ENCODE measurements around the gene TRMT44. TPM values are rescaled to one million over a fixed set of nuclear protein-coding genes. Genes with fewer than 3 reads are reported as not detected.

Gene TRMT44
- total and polyA plus RNA-seq, 2 of the 13 experiments (the other 11 are each of a cell fraction or from before 2014, with no cell fraction given): 5.8 to 8.6 TPM

DNA sequence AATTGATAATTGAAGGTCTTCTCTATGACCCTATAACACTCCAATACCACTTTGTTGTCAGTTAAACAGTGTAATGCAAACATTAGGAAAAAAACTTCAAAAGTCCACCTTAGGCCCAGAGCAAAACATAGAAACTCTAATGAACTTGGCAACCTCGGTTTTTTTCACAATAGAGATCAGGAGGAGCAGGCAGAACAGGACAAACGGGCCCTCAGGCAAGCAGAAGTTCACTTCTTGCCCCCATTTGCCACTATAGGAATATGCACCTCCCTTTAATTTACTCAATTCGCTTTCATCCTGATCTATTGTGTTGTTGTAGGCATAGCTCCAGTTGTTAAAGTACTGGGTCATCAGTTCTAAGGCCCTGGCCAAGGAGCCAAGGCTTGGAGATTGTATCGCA is 18.2 kb upstream of the TRMT44 start:
- no peak; the same call in 2 of the 3 replicates for ATAC-seq
- BruUV-seq (replicated peaks): no TSS peak

DNA sequence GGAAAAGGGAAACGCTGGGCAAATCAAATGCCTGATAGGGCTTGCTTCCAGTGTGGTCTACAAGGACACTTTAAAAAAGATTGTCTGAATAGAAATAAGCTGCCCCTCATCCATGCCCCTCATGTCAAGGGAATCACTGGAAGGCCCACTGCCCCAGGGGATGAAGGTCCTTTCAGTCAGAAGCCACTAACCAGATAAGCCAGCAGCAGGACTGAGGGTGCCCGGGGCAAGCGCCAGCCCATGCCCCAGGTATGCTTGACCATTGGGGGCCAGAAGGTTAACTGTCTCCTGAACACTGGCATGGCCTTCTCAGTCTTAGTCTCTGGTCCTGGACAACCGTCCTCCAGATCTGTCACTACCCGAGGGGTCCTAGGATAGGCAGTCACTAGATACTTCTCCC is 17.8 kb upstream of the TRMT44 start:
- ChIA-PET CTCF (ENCODE audit: low intra/inter-chr PET ratio, low total read pairs) (no interaction called here), POLR2A (interaction anchor here (0.8 kb wide), 1 partner anchor 12 kb away, joined by 3 read pairs; no protein-coding TSS in a partner anchor)
- Histone ChIP-seq H3K27ac (ENCODE audit: extremely low read length, insufficient read depth, low read length) (no peak overlapping the region), H3K9ac (ENCODE audit: insufficient read depth, low read depth, low read length) (no peak overlapping the region), H3K36me3 (replicated peaks in 1 of 2; ENCODE audit: control insufficient read depth in 1 of 2, insufficient read depth in 2 of 2, low read length in 2 of 2) (no peaks in the 10 kb centered on the region), H3K4me3 (replicated peaks in 1 of 3; ENCODE audit: insufficient read depth in 1 of 3, low read depth in 2 of 3, low read length in 3 of 3) (no peak overlapping the region), H2AFZ (ENCODE audit: low read length) (no peak overlapping the region), H3K27me3 (ENCODE audit: control insufficient read depth in 1 of 2, insufficient read depth in 2 of 2, low read length in 2 of 2) (no peaks in the 10 kb centered on the region), H3K4me2 (ENCODE audit: low read depth, low read length) (no peak overlapping the region), H4K20me1 (ENCODE audit: insufficient read depth, low read length) (no peaks in the 10 kb centered on the region), H3K79me2 (ENCODE audit: insufficient read depth, low read length) (no peaks in the 10 kb centered on the region), H3K9me3 (ENCODE audit: low read length) (no peaks in the 10 kb centered on the region), H3K4me1 (ENCODE audit: insufficient read depth, low read length) (peaks cover 19% of the 10 kb centered on the region; the same call in 1 of the 2 replicates)
- WGBS (ENCODE audit: low lambda C conversion rate): 86% methylated on average over 5 of the region's 5 CpGs
- DNase-seq (ENCODE audit: low spot score) (no peak), FAIRE-seq (no peak), ATAC-seq (no peak)
- no TSS peak for BruUV-seq (replicated peaks)
- TF ChIP-seq ZNF703 (CRISPR knock-in tag; IDR thresholded peaks at IDR 0.05; ENCODE audit: borderline replicate concordance) (no peak), ATM (IDR thresholded peaks at IDR 0.05; ENCODE audit: borderline replicate concordance) (no peak)
- intact Hi-C loops (cut with micrococcal nuclease; ENCODE audit: unreplicated experiment) (no loop called here), in situ Hi-C loops (cut with HindIII; ENCODE audit: extremely low pct_ligation_motif_present, low pct_unique_long_range_greater_than_20kb) (no loop called here)

More for the DNA sequence above, 18.2 kb upstream of the TRMT44 start:
- POLR2A ChIA-PET: interaction anchor here (0.8 kb wide), 1 partner anchor 12 kb away, joined by 3 read pairs; no protein-coding TSS in a partner anchor
- in situ Hi-C loops (cut with HindIII; ENCODE audit: extremely low pct_ligation_motif_present, low pct_unique_long_range_greater_than_20kb): no loop called here
- Histone ChIP-seq H3K36me3 (replicated peaks in 1 of 2; ENCODE audit: control insufficient read depth in 1 of 2, insufficient read depth in 2 of 2, low read length in 2 of 2) (no peaks in the 10 kb centered on the region), H3K27me3 (ENCODE audit: control insufficient read depth in 1 of 2, insufficient read depth in 2 of 2, low read length in 2 of 2) (no peaks in the 10 kb centered on the region), H3K4me2 (ENCODE audit: low read depth, low read length) (no peak overlapping the region), H3K4me1 (ENCODE audit: insufficient read depth, low read length) (peaks cover 17% of the 10 kb centered on the region; the same call in 1 of the 2 replicates), H2AFZ (ENCODE audit: low read length) (no peak overlapping the region), H3K4me3 (replicated peaks in 1 of 3; ENCODE audit: insufficient read depth in 1 of 3, low read depth in 2 of 3, low read length in 3 of 3) (no peak overlapping the region), H3K79me2 (ENCODE audit: insufficient read depth, low read length) (no peaks in the 10 kb centered on the region), H3K9me3 (ENCODE audit: low read length) (no peaks in the 10 kb centered on the region), H3K27ac (ENCODE audit: extremely low read length, insufficient read depth, low read length) (no peak overlapping the region), H4K20me1 (ENCODE audit: insufficient read depth, low read length) (no peaks in the 10 kb centered on the region), H3K9ac (ENCODE audit: insufficient read depth, low read depth, low read length) (no peak overlapping the region)
- WGBS (ENCODE audit: low lambda C conversion rate): 54% methylated on average over 4 of the region's 4 CpGs
- FAIRE-seq (no peak), DNase-seq (ENCODE audit: low spot score) (no peak)
- intact Hi-C loops (cut with micrococcal nuclease; ENCODE audit: unreplicated experiment): no loop called here
- TF ChIP-seq ZNF652 (CRISPR knock-in tag; IDR thresholded peaks at IDR 0.05; ENCODE audit: borderline replicate concordance, low read depth) (no peak), ZNF570 (CRISPR knock-in tag; IDR thresholded peaks at IDR 0.05; ENCODE audit: borderline replicate concordance) (no peak), ZNF782 (CRISPR knock-in tag; IDR thresholded peaks at IDR 0.05; ENCODE audit: borderline replicate concordance) (no peak)
- CTCF ChIA-PET (ENCODE audit: low intra/inter-chr PET ratio, low total read pairs): no interaction called here
